ENCODE results near the gene FLNB. TPM values are rescaled to one million over a fixed set of nuclear protein-coding genes. Genes with fewer than 3 reads are reported as not detected.

FLNB gene
- total and polyA plus RNA-seq, 2 of the 13 experiments (the other 11 are each of a cell fraction or from before 2014, with no cell fraction given), result 106 to 130 TPM

DNA sequence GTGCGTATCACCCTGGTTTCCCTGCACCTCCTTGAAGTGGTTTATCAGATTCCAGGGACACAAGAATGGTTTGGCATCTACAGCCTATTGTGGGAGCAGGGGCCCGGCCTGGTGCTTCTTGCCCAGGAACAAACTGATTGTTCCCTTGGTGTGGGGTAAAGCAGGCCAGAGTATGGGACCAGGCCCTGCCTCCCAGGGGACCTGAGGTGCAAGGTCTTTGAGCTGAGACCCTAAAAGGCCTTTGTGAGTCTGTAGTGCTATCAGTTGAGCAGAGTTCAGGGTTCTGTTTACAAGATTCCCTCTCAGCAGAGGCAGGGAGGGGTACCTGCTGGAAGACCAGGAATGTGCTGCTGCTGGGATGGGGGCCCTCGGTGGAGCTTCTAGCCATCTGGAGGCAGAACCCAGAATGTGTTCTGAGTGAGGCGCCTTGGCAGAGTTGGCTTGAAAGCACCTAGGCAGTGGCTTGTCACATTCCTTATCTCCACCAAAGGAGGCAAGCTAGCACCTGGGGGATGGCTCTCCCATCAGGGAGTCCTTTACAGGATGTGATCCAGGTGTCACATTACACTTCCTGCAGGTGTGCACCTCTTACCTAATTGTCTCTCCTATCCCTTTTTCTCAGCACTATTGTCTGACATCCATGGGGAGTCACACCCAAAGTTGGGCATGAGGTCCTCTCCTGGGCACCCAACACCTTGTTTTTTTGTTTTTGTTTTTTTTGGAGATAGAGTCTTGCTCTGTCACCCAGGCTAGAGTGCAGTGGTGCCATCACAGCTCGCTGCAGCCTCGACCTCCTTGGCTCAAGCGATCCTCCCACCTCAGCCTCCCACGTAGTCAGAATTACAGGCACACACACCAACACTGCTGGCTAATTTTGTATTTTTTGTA is 13.1 kb downstream of the FLNB start (continued):
- TF ChIP-seq, protein P1, sequence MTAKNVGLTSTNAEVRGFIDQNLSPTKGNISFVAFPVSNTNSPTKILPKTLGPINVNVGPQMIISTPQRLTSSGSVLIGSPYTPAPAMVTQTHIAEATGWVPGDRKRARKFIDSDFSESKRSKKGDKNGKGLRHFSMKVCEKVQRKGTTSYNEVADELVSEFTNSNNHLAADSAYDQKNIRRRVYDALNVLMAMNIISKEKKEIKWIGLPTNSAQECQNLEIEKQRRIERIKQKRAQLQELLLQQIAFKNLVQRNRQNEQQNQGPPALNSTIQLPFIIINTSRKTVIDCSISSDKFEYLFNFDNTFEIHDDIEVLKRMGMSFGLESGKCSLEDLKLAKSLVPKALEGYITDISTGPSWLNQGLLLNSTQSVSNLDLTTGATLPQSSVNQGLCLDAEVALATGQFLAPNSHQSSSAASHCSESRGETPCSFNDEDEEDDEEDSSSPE (CRISPR knock-in tag; IDR thresholded peaks at IDR 0.05), result 0 out of 2 replicates have a peak, but pooled peaks have one; percentile 37
- 0 out of 2 replicates have a peak, but pooled peaks have one; percentile 65 for TF ChIP-seq TOPORS (CRISPR knock-in tag; IDR thresholded peaks at IDR 0.05)
- 0 out of 2 replicates have a peak, but pooled peaks have one; percentile 6 for TF ChIP-seq TCF7 (IDR thresholded peaks at IDR 0.05; ENCODE audit: low read depth)
- no peak for TF ChIP-seq REL (CRISPR knock-in tag; conservative IDR thresholded peaks at IDR 0.05)
- TF ChIP-seq ZNF567 (CRISPR knock-in tag; IDR thresholded peaks at IDR 0.05; ENCODE audit: borderline replicate concordance), result 0 out of 2 replicates have a peak, but pooled peaks have one; percentile 49
- no peak for TF ChIP-seq MXD3 (CRISPR knock-in tag; IDR thresholded peaks at IDR 0.05)
- peak; percentile 58; the same call in 1 of the 2 replicates for TF ChIP-seq PPARG (CRISPR knock-in tag; conservative IDR thresholded peaks at IDR 0.05)
- no peak; the same call in 1 of the 2 replicates for TF ChIP-seq ZNF788 (CRISPR knock-in tag; IDR thresholded peaks at IDR 0.05; ENCODE audit: borderline replicate concordance)
- TF ChIP-seq ZNF30 (CRISPR knock-in tag; IDR thresholded peaks at IDR 0.05), result no peak
- 0 out of 2 replicates have a peak, but pooled peaks have one; percentile 57 for TF ChIP-seq ZBTB42 (CRISPR knock-in tag; IDR thresholded peaks at IDR 0.05)
- no peak for TF ChIP-seq ZNF784 (CRISPR knock-in tag; IDR thresholded peaks at IDR 0.05; ENCODE audit: borderline replicate concordance)
- no peak for TF ChIP-seq KMT2B (CRISPR knock-in tag; IDR thresholded peaks at IDR 0.05)
- TF ChIP-seq ZNF598 (CRISPR knock-in tag; IDR thresholded peaks at IDR 0.05; ENCODE audit: borderline replicate concordance), result no peak
- TF ChIP-seq TCF12 (IDR thresholded peaks at IDR 0.05), result no peak
- TF ChIP-seq TCF12 (CRISPR knock-in tag; IDR thresholded peaks at IDR 0.05), result peak; percentile 75; the same call in 1 of the 2 replicates
- TF ChIP-seq FOXJ3 (CRISPR knock-in tag; IDR thresholded peaks at IDR 0.05; ENCODE audit: borderline replicate concordance), result peak; percentile 72; the same call in 1 of the 2 replicates
- TF ChIP-seq PAXIP1 (CRISPR knock-in tag; conservative IDR thresholded peaks at IDR 0.05), result peak; percentile 92
- TF ChIP-seq, protein P2, sequence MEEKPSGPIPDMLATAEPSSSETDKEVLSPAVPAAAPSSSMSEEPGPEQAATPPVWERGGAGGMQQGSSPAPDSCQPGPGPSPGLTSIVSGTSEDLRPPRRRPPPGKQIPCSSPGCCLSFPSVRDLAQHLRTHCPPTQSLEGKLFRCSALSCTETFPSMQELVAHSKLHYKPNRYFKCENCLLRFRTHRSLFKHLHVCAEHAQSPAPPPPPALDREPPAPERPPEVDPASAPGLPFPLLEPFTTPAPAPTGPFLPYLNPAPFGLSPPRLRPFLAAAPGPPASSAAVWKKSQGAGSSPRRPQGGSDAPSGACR (CRISPR knock-in tag; IDR thresholded peaks at IDR 0.05), result peak; percentile 65; the same call in 1 of the 2 replicates
- peak; percentile 67 for TF ChIP-seq NCOR1 (IDR thresholded peaks at IDR 0.05; ENCODE audit: borderline replicate concordance, low read length)
- TF ChIP-seq, protein P3, sequence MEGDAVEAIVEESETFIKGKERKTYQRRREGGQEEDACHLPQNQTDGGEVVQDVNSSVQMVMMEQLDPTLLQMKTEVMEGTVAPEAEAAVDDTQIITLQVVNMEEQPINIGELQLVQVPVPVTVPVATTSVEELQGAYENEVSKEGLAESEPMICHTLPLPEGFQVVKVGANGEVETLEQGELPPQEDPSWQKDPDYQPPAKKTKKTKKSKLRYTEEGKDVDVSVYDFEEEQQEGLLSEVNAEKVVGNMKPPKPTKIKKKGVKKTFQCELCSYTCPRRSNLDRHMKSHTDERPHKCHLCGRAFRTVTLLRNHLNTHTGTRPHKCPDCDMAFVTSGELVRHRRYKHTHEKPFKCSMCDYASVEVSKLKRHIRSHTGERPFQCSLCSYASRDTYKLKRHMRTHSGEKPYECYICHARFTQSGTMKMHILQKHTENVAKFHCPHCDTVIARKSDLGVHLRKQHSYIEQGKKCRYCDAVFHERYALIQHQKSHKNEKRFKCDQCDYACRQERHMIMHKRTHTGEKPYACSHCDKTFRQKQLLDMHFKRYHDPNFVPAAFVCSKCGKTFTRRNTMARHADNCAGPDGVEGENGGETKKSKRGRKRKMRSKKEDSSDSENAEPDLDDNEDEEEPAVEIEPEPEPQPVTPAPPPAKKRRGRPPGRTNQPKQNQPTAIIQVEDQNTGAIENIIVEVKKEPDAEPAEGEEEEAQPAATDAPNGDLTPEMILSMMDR (CRISPR knock-in tag; IDR thresholded peaks at IDR 0.05), result peak; percentile 42
